Left renal pelvis (tissue), 4 donors: Measurements from ENCODE around the gene A2ML1. TPM values are rescaled to one million over a fixed set of nuclear protein-coding genes. Genes with fewer than 3 reads are reported as not detected.

Experiments
- polyA plus RNA-seq, 4 donors: library from polyadenylated mRNA; unstranded; fragments of 120-200 nt; gene quantifications; one replicate each; pipeline ENCODE4 v1.2.1, GENCODE V29; 2013; ENCODE audit not compliant: insufficient read length in 4 of 4

A2ML1 gene
- polyA plus RNA-seq, 4 donors, result 0.10 to 0.64 (median 0.29) TPM

Other genes with a start within 250 kb of the A2ML1 start
- gene AICDA, start 209.8 kb upstream of the A2ML1 start, polyA plus RNA-seq, result under 1 TPM; 0.27 to 0.50 (median 0.35) TPM
- gene MFAP5, start 159.8 kb upstream of the A2ML1 start, polyA plus RNA-seq, result 100 to 1,000 TPM in 1 of 4 donors, 10 to 100 TPM in 2, under 1 TPM in 1; 0.72 to 245 (median 15.0) TPM
- gene RIMKLB, start 124.6 kb upstream of the A2ML1 start, polyA plus RNA-seq, result 100 to 1,000 TPM in 2 of 4 donors, 10 to 100 TPM in 2; 90.3 to 130 (median 107) TPM
- gene PHC1, start 91.9 kb downstream of the A2ML1 start, polyA plus RNA-seq, result 100 to 1,000 TPM in 1 of 4 donors, 10 to 100 TPM in 3; 78.5 to 111 (median 88.7) TPM
- gene M6PR, start 127.0 kb downstream of the A2ML1 start, polyA plus RNA-seq, result 100 to 1,000 TPM; 112 to 207 (median 197) TPM
- gene KLRG1, start 166.9 kb downstream of the A2ML1 start, polyA plus RNA-seq, result 1 to 10 TPM; 1.4 to 3.7 (median 2.4) TPM